ENCODE data around the gene ADAD1.
"Not testable (repeated sequence)": the region's sequence is repeated elsewhere in the genome, so short reads cannot be mapped to it uniquely, and the experiment has no call there.

The ADAD1 gene

DNA sequence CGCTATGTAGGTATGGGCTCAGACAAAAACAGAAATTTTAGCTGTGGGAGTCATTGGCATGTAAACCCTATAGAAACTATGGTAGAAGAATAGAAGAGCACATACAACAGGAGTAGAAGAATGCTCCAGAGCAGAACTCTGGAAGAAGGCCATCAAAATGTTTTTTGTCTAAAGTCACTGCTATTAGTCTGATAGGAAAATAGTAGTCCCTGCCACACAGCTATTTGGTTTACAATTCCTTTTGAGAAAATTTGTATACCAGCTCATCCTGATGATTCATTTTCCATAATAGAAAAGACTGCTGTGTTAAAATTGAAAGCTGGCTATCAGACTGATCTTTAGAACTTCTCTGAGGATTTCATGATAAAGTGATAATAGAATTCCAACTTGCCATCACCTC lies 32.8 kb upstream of the ADAD1 start:
- no peak for DNase-seq (ENCODE audit: extremely low spot score)
- ChIA-PET POLR2A (no interaction called here), CTCF (no interaction called here)
- no peak for TF ChIP-seq ARNT (IDR thresholded peaks at IDR 0.05)
- no peak for TF ChIP-seq CTBP1 (IDR thresholded peaks at IDR 0.05; ENCODE audit: borderline replicate concordance)
- TF ChIP-seq, protein P1, sequence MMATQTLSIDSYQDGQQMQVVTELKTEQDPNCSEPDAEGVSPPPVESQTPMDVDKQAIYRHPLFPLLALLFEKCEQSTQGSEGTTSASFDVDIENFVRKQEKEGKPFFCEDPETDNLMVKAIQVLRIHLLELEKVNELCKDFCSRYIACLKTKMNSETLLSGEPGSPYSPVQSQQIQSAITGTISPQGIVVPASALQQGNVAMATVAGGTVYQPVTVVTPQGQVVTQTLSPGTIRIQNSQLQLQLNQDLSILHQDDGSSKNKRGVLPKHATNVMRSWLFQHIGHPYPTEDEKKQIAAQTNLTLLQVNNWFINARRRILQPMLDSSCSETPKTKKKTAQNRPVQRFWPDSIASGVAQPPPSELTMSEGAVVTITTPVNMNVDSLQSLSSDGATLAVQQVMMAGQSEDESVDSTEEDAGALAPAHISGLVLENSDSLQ (IDR thresholded peaks at IDR 0.05): no peak

- POLR2A ChIA-PET: no interaction called here
- CTCF ChIA-PET: no interaction called here
- DNase-seq (ENCODE audit: extremely low spot score): no peak
These were observed 32.3 kb upstream of the ADAD1 start for GRCh38 chr4:122346503-122346902.

DNA sequence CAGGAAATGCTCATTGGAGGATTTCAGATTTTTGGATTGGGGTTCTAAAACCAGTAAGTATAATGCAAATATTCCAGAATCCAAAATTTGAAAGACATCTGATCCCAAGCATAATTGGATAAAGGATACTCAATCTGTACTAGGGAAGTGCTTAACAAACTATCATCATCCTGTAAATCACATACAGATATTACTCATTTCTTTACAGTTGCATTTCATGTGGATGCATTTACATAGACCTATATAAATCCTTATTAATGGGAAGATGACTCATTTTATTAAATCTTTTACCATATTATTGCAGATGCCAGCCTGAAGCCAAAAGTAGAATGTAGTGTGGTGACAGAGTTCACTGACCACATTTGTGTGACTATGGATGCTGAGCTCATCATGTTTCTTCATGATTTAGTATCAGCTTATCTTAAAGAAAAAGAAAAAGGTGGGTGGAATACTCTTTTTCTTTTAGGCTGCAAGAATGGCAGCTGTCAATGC lies 22.4 kb upstream of the ADAD1 start:
- POLR2A ChIA-PET: no interaction called here
- no peak for DNase-seq (ENCODE audit: extremely low spot score)
- TF ChIP-seq TARDBP (IDR thresholded peaks at IDR 0.05): no peak
- TF ChIP-seq ARNT (IDR thresholded peaks at IDR 0.05): no peak
- no peak for TF ChIP-seq SUZ12 (IDR thresholded peaks at IDR 0.05)
- no peak for TF ChIP-seq FOXK2 (IDR thresholded peaks at IDR 0.05)
- TF ChIP-seq LEF1 (IDR thresholded peaks at IDR 0.05; ENCODE audit: borderline replicate concordance): no peak
- TF ChIP-seq BHLHE40 (IDR thresholded peaks at IDR 0.05; ENCODE audit: borderline replicate concordance): no peak
- CTCF ChIA-PET: no interaction called here

More at GRCh38 chr4:122346503-122346902, 32.3 kb upstream of the ADAD1 start:
- TF ChIP-seq FOXK2 (IDR thresholded peaks at IDR 0.05) (no peak), CTBP1 (IDR thresholded peaks at IDR 0.05; ENCODE audit: borderline replicate concordance) (no peak), BHLHE40 (IDR thresholded peaks at IDR 0.05; ENCODE audit: borderline replicate concordance) (no peak), ARNT (IDR thresholded peaks at IDR 0.05) (no peak), FOXM1 (IDR thresholded peaks at IDR 0.05; ENCODE audit: borderline replicate concordance) (no peak), L3MBTL2 (conservative IDR thresholded peaks at IDR 0.05) (no peak), HDGF (IDR thresholded peaks at IDR 0.05; ENCODE audit: borderline replicate concordance) (no peak), SP1 (IDR thresholded peaks at IDR 0.05) (no peak), SUZ12 (IDR thresholded peaks at IDR 0.05) (no peak), ELF4 (IDR thresholded peaks at IDR 0.05) (no peak), ZNF384 (IDR thresholded peaks at IDR 0.05) (no peak), NFRKB (IDR thresholded peaks at IDR 0.05) (no peak), TARDBP (IDR thresholded peaks at IDR 0.05) (no peak), LEF1 (IDR thresholded peaks at IDR 0.05; ENCODE audit: borderline replicate concordance) (no peak), FOXA1 (IDR thresholded peaks at IDR 0.05) (no peak)
- TF ChIP-seq, protein P1 (IDR thresholded peaks at IDR 0.05): no peak

DNA sequence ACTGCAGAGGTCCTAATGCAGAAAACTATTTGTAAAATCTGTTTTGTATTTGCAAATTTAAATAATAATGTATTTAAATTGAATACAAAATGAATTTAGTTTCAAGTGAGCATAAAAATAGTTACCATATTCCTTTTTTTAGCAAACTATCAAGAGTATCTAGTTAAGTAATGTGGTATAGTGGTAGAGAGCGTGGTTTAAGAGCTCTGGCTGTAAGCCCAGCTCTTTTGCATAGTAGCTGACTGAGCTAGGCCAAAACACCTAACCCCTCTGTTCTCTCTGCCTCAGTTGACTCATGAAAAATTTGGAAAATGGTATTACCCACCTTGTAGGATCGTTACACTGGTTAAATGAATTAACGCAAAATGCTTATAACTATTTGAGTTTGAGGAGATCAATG lies 18.1 kb upstream of the ADAD1 start:
- TF ChIP-seq NFRKB (IDR thresholded peaks at IDR 0.05) (no peak), FOXK2 (IDR thresholded peaks at IDR 0.05) (no peak)
- ChIA-PET POLR2A (no interaction called here), CTCF (no interaction called here)
- DNase-seq (ENCODE audit: extremely low spot score): no peak

- POLR2A ChIA-PET: no interaction called here
- CTCF ChIA-PET: no interaction called here
- no peak for DNase-seq (ENCODE audit: extremely low spot score)
- no peak for TF ChIP-seq FOXM1 (IDR thresholded peaks at IDR 0.05; ENCODE audit: borderline replicate concordance)
- TF ChIP-seq SP1 (IDR thresholded peaks at IDR 0.05): no peak
- TF ChIP-seq LEF1 (IDR thresholded peaks at IDR 0.05; ENCODE audit: borderline replicate concordance): no peak
- TF ChIP-seq, protein P1 (IDR thresholded peaks at IDR 0.05): no peak
- TF ChIP-seq ZNF384 (IDR thresholded peaks at IDR 0.05): no peak
- no peak for TF ChIP-seq CTBP1 (IDR thresholded peaks at IDR 0.05; ENCODE audit: borderline replicate concordance)
- TF ChIP-seq ELF4 (IDR thresholded peaks at IDR 0.05): no peak
- no peak for TF ChIP-seq FOXA1 (IDR thresholded peaks at IDR 0.05)
- TF ChIP-seq FOXK2 (IDR thresholded peaks at IDR 0.05): no peak
- TF ChIP-seq HDGF (IDR thresholded peaks at IDR 0.05; ENCODE audit: borderline replicate concordance): no peak
- TF ChIP-seq TARDBP (IDR thresholded peaks at IDR 0.05): no peak
- TF ChIP-seq BHLHE40 (IDR thresholded peaks at IDR 0.05; ENCODE audit: borderline replicate concordance): no peak
- no peak for TF ChIP-seq SUZ12 (IDR thresholded peaks at IDR 0.05)
- no peak for TF ChIP-seq ARNT (IDR thresholded peaks at IDR 0.05)
- no peak for TF ChIP-seq NFRKB (IDR thresholded peaks at IDR 0.05)
- TF ChIP-seq L3MBTL2 (conservative IDR thresholded peaks at IDR 0.05): no peak
These were observed 14.0 kb upstream of the ADAD1 start for GRCh38 chr4:122364700-122365404.

DNA sequence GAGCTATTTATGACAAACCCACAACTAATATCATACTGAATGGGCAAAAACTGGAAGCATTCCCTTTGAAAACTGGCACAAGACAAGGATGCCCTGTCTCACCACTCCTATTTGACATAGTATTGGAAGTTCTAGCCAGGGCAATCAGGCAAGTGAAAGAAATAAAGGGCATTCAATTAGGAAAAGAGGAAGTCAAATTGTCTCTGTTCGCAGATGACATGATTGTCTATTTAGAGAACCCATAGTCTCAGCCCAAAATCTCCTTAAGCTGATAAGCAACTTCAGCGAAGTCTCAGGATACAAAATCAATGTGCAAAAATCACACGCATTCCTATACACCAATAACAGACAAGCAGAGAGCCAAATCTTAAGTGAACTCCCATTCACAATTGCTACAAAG lies 10.0 kb upstream of the ADAD1 start:
- CTCF ChIA-PET; POLR2A ChIA-PET; DNase-seq (ENCODE audit: extremely low spot score): not testable (repeated sequence)

DNA sequence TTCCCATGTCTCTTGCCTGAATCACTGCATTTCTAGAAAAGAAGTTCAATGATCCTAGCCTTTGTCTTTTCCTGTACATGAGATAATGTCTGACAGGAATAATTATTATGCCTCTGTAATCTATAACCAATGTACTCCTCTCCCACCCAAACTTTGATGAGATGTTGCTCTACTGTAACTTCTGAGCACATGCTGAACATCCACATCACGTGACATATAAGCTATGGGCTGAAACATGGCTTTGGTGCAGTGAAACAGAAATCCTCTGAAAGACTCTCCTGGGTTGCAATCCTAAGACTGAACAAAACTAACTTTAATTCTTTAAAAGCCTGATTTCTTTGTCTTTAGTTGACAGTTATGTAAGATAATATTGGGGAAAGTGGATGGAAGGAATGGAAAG lies 1.5 kb upstream of the ADAD1 start:
- CTCF ChIA-PET: no interaction called here
- POLR2A ChIA-PET: no interaction called here
- TF ChIP-seq SUZ12 (IDR thresholded peaks at IDR 0.05) (no peak), HDGF (IDR thresholded peaks at IDR 0.05; ENCODE audit: borderline replicate concordance) (no peak), L3MBTL2 (conservative IDR thresholded peaks at IDR 0.05) (no peak), CTBP1 (IDR thresholded peaks at IDR 0.05; ENCODE audit: borderline replicate concordance) (no peak), FOXK2 (IDR thresholded peaks at IDR 0.05) (no peak), ARNT (IDR thresholded peaks at IDR 0.05) (no peak), TARDBP (IDR thresholded peaks at IDR 0.05) (no peak), BHLHE40 (IDR thresholded peaks at IDR 0.05; ENCODE audit: borderline replicate concordance) (no peak), SP1 (IDR thresholded peaks at IDR 0.05) (no peak), LEF1 (IDR thresholded peaks at IDR 0.05; ENCODE audit: borderline replicate concordance) (no peak), ELF4 (IDR thresholded peaks at IDR 0.05) (no peak)
- DNase-seq (ENCODE audit: extremely low spot score): no peak
